HG02610 (cell line): ENCODE data around the gene HSPA1B.
"Not testable (repeated sequence)": the region's sequence is repeated elsewhere in the genome, so short reads cannot be mapped to it uniquely, and the experiment has no call there.

Experiments
- ATAC-seq: cut with Tn5 transposase; IDR thresholded peaks from one replicate; pipeline ENCODE4 v1.9.1; 2021; ENCODE audit warnings: mild to moderate bottlenecking, moderate library complexity; ENCODE audit not compliant: unreplicated experiment

HSPA1B gene

DNA sequence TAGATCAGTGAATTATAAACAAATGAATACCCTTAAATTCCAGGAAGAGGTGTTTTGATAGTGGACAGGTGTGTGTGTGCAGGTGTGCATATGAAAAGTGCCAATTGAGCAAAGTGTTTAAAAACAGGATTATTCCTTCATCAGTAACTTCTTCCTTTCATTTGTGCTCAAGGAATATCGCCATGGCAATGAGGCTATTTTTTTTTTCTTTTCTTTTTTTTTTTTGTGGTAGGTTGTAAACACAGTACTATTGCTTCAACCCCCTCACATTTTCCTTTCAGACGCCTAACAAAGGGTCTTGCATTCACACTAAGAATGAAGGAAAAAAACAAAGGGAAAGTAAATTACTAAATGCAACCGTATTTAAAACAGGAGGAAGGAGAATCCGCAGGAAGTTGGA, 2.0 kb upstream of the HSPA1B start:
- no peak for ATAC-seq

DNA sequence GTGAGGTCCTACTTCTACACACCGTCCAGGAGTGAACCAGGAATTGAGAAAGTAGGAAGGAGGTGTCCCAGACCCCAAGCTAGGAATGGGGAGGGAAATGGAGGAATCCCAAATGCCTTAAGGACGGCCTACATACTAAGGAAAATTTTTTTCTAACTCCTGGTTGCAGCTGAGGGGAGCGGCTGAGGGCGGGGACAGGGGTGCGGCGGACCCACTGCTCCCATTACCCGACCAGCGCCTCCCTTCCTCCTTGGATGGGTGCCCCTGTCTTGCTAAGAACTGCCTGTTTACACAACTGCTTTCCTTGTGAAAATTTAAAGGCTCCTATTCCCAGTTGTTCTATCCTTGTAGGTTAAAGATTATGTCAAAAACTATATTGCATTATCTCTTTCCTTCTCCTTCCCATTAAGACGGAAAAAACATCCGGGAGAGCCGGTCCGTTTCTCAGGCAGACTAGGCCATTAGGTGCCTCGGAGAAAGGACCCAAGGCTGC, 699 bp upstream of the HSPA1B start:
- no peak for ATAC-seq

DNA sequence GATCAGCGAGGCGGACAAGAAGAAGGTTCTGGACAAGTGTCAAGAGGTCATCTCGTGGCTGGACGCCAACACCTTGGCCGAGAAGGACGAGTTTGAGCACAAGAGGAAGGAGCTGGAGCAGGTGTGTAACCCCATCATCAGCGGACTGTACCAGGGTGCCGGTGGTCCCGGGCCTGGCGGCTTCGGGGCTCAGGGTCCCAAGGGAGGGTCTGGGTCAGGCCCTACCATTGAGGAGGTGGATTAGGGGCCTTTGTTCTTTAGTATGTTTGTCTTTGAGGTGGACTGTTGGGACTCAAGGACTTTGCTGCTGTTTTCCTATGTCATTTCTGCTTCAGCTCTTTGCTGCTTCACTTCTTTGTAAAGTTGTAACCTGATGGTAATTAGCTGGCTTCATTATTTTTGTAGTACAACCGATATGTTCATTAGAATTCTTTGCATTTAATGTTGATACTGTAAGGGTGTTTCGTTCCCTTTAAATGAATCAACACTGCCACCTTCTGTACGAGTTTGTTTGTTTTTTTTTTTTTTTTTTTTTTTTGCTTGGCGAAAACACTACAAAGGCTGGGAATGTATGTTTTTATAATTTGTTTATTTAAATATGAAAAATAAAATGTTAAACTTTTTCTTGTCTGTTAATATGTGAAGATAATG, 2.2 kb downstream of the HSPA1B start:
- no peak for ATAC-seq

DNA sequence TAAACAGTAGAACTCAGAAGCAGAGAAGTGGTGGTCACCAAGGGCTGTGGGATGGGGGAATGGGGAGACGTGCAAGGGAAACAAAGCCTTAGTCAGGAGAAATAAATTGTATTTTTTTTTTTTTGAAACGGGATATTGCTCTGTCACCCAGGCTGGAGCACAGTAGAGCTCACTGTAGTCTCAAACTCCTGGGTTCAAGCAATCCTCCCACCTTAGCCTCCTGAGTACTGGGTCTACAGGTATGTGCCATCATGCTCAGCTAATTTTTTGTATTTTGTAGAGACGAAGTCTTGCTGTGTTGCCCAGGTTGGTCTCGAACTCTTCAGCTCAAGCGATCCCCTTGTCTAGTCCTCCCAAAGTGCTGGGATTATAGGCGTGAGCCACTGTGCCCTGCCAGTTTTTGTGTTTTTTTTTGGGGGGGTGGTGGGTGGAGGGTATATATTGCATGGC, 3.4 kb downstream of the HSPA1B start:
- no peak for ATAC-seq

DNA sequence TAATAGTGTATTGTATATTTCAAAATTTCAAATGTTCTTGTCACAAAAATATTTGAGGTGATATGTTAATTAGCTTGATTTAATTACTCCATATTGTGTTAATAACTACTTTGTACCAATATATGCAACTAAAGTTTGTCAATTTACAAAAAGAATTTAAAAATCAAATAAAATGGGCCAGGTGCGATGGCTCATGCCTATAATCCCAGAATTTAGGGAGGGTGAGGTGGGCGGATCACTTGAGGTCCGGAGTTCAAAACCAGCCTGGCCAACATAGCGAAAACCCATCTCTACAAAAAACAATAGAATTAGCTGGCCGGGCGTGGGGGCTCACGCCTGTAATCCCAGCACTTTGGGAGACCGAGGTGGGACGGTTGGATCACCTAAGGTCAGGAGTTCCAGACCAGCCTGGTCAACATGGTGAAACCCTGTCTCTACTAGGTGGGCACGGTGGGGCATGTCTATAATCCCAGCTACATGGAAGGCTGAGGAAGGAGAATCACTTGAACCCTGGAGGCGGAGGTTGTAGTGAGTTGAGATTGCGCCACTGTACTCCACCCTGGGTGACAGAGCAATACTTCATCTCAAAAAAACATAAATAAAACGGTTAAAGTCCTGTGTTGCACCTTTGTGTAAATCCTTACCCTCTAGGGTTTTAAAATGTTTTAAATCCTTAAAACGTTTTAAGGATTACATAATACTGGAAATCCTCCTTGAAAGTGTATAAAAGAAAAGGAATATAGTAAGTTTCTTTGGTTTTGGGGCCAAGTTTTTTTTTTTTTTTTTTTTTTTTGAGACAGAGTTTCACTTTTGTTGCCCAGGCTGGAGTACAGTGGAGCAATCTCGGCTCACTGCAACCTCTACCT, 4.0 kb downstream of the HSPA1B start:
- no peak for ATAC-seq

DNA sequence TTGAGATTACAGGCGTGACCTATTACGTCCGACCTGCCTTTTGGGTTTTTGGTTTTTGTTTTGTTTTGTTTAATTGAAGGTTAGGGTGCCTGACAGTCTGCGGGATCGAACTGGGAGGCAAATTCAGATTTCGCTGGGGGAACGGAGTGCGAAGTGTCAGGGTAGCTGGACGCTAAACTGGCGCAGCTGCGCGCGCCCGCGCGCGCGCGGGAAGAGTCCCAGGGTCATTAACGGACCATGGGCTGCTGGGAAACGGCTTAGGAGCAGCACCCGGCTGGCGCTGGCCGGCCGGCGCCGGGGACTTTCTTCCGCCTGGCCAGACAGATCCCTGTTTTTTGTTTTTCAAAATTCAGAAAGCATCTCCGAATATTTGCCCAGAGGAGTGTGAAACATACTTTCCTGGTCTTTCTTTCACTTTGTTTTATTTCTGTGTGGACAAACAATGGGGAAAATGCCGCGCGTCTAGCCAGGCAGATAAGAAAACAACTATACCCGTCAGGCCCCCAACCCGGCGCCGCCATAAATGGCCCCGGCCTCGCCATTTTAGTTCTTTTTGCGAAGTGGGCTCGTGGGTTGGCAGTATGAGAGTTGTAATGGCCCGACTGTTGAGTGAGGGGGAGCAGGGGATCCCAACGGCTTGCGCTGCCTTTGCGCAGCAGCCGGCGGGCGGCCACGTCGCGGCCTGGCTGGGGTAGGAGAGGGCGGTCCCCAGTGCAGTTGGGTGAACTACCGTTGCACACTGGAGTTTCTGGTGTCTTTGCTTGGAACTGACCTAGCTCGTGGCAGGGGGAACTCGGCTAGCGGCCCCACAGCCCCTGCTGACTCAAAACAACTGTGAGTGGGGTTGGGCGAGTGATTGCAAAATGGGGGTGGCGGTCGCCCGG, 7.1 kb downstream of the HSPA1B start:
- peak; percentile 52 for ATAC-seq

DNA sequence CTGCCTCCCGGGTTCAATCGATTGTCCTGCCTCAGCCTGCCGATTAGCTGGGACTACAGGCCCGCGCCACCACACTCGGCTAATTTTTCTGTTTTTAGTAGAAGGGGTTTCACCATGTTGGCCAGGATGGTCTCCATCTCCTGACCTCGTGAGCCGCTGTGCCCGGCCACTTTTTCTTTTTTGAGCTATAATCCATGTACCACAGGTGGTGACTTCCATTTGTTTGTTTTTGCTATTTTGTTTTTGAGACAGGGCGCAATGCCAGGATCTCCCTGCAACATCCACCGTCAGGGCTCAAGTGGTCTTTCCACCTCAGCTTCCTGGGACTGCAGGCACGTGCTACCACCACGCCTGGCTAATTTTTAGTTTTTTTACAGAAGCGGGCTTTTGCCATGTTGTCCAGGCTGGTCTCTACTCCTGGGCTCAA, 8.5 kb downstream of the HSPA1B start:
- ATAC-seq, result no peak

DNA sequence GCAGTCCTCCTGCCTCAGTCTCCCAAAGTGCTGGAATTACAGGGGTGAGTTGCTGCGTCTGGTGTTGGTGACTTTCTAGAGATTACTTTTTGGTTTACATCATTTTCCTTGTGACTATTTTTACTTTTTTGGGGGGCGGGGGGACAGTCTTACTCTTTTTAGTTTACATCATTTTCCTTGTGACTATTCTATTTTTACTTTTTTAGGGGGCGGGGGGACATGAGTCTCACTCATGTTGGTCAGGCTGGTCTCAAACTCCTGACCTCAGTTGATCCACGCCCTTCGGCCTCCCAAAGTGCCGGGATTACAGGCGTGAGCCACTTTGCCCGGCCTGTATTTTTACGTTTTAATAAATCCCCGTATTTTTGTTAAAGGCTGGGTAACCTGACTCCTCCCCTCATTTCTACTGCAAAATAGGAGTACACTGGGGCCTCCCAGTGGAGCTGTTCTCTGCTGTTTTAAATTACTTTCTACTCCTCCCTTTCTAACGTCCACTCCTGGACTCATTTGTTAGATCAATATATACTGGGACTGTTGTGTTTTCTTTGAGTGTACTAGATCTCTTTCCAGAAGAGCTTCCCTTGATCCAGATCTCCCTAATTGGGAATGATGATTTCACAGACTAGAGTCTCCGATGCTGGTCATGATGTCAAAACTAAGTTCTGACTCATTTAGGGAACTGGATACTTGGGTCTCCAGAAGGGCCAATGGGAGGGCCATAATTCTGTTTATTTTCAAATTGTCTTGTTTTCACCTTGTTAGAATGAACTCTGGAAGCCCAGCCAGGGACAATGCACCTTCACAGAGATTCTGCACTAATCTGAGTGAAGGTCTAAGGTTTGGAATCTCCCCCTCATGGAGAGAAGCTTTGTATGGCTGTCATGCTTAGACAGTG, 9.2 kb downstream of the HSPA1B start:
- no peak for ATAC-seq

DNA sequence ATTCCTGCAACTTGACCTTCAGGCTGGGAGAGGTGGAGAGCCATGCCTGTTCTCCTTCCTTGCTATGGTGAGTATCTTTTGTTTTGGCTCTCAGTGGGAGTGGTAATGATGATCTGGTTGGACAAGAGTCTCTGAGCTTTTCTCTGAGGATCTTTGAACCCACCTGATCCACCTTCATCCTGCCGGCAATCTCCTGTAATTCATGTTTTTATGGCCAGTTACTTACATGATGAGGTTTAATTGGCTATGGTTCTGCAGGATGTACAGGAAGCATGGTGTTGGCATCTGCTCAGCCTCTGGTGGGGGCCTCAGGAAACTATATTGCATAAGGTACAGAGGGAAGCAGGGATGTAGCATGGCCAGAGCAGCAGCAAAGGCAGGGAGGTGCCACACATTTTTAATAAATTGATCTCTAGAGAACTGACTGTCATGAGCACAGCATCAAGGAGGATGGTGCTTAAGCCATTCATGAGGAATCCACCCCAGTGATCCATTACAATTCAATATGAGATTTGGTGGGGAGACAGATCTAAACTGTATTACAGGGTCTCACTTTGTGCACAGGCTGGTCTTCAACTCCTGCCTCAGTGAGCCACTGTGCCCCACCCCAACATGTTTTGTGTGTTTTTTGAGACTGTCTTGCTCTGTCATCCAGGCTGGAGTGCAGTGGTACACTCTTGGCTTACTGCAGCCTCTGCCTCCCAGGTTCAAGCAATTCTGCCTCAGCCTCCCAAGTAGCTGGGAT, 10.0 kb downstream of the HSPA1B start:
- ATAC-seq, result no peak

DNA sequence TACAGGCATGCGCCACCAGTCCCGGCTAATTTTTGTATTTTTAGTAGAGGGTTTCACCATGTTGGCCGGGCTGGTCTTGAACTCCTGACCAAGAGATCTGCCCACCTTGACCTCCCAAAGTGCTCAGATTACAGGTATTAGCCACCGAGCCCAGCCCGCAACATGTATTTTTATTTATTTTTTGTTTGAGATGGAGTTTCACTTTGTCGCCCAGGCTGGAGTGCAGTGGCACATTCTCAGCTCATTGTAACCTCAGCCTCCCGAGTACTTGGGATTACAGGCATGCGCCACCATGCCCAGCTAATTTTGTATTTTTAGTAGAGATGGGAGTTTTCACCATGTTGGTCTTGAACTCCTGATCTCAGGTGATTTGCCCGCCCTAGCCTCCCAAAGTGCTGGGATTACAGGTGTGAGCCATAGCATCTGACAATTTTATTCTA, 10.6 kb downstream of the HSPA1B start:
- not testable (repeated sequence) for ATAC-seq

DNA sequence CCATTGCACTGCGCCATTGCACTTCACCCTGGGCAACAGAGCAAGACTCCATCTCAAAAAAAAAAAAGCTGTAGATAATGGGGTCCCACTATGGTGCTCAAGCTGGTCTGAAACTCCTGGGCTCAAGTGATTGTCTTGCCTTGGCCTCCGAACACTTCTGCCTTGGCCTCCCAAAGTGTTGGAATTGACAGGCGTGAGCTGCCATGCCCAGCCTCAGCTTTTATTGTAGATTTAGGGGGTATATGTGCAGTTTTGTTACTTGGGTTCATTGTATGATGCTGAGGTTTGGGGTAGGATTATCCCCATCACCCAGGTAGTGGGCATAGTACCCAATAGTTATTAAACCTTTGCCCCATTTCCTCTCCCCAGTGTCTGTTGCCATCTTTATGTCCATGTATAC, 11.4 kb downstream of the HSPA1B start:
- no peak for ATAC-seq

DNA sequence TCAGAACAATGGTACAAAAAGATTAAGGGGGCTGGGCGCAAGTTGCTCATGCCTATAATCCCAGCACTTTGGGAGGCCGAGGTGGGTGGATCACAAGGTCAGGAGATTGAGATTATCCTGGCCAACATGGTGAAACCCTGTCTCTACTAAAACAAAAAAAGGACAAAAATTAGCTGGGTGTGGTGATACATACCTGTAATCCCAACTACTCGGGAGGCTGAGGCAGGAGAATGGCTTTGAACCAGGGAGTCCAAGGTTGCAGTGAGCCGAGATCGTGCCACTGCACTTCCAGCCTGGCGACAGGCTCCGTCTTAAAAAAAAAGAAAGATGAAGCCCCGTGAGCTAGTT, 12.2 kb downstream of the HSPA1B start:
- ATAC-seq, result not testable (repeated sequence)

DNA sequence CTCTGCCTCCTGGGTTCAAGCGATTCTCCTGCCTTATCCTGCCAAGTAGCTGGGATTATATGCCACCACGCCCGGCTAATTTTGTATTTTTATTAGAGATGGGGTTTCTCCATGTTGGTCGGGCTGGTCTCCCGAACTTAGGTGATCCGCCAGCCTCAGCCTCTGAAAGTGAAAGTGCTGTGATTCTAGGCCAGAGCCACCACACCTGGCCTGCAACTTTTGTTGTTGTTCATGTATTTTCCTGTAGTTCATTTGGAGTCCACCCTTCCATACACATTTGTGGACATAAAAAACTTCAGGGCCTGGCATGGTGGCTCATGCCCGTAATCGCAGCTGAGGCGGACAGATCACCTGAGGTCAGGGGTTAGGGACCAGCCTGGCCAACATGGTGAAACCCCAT, 14.5 kb downstream of the HSPA1B start:
- no peak for ATAC-seq

DNA sequence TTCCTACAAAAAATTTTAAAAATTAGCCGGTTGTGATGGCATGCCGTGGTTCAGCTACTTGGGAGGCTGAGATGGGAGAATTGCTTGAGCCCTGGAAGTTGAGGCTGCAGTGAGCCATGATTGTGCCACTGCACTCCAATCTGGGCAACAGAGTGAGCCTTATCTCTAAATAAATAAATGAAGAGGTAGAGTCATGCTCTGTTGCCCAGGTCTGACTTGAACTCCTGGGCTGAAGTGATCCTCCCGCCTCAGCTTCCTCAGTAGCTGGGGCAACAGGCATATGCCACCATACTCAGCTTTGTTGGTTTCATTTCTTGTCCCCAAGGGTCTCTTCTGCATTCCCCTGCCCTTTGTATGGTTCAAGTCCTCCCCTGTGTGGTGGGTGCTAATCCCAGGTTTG, 17.0 kb downstream of the HSPA1B start:
- ATAC-seq, result no peak

DNA sequence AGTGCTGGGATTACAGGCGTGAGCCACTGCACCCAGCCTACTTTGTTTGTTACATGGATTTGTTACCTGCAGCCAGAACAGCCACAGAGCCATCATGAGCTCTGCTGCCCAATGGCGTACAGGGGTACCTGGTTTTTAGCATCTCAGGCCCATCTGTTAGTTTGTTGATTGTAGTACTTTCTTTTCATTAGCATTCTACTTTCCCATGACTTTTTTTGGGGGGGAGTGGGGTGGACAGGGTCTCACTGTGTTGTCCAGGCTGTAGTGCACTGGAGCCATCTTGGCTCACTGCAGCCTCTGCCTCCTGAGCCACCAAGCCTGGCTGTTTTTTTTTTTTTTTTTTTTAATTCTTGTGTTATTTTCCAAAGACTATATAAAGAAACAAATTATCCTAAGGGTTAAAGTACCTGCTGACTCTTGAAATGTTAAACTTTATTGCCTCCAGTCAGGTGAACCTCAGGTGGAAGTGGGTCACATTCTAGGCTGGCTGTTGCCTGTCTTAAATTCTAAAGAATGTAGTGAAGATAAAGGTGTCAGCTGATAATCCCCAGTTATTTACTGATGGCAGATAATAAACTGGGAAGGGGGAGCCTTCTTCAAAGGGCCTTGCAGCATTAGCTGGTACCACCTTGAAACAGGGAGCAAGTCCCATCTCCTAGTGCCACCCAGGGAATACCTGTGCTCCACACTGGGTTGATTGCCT, 19.9 kb downstream of the HSPA1B start:
- no peak for ATAC-seq

DNA sequence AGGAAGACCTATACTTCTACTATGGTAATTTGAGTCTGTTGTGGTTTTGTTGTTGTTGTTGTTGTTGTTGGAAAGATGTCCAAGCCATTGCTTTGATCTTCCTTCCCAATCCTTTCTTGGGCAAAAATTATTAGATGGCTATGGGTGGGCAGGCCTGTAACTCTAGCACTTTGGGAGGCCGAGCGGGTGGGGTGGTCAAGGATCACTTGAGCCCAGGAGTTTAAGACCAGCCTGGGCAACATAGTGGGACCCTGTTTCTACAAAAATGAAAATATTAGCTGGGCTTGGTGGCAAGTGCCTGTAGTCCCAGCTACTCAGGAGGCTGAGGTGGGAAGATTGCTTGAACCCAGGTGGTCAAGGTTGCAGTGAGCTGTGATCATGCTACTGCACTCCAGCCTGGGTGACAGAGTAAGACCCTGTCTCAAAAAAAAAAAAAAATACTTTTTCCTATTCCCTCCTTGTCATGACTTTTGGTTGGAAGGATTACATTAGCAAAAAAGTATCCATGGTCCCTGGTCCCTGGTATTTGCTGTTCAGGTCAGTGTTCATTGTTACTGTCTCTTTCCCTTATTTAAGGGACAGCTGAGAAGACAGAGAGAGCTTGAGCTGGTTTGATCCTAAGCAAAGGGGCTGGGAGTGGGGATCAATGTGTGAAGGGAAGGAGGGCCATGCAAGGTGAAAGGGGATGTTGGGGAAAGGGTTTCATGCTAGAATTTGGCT, 23.4 kb downstream of the HSPA1B start:
- ATAC-seq, result no peak

DNA sequence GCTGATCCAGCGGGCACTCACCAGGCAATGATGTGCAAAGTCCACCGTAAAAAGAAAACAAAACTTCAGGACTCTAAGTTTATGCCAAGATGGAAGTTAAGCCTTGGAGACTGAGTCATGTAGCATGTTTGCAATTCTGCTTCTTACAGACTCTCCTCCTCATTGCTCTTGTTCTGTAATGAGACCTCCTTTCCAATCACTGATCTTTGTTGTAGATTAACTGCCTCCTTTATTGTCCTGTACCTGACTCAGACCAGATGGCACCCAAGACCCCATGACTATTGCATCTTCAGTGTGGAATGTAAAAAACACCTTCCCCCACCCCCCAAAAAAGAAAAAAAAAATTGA, 23.9 kb downstream of the HSPA1B start:
- no peak for ATAC-seq

DNA sequence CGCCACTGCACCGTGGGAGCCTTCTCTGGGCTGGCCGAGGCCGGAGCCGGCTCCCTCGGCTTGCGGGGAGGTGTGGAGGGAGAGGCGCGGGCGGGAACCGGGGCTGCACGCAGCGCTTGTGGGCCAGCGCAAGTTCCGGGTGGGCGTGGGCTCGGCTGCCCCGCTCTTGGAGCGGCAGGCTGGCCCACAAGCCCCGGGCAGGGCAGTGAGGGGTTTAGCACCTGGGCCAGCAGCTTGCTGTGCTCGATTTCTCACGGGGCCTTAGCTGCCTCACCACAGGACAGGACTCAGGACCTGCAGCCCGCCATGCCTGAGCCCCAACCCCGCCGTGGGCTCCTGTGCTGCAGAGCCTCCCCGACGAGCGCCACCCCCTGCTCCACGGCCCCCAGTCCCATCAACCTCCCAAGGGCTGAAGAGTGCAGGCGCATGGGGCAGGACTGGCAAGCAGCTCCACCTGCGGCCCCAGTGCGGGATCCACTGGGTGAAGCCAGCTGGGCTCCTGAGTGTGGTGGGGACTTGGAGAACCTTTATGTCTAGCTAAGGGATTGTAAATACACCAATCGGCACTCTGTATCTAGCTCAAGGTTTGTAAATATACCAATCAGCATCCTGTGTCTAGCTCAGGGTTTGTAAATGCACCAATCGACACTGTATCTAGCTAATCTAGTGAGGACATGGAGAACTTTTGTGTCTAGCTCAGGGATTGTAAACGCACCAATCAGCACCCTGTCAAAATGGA, 24.6 kb downstream of the HSPA1B start:
- not testable (repeated sequence) for ATAC-seq
